Body of pancreas (tissue), 4 donors: ENCODE measurements around the gene FBXO31. TPM values are rescaled to one million over a fixed set of nuclear protein-coding genes. Genes with fewer than 3 reads are reported as not detected.

Experiments
- ATAC-seq: fragments of 150-250 bp; one replicate; pipeline ENCODE4 v1.9.1; 2016
- DNase-seq, 4 donors: peaks; one replicate each; pipeline ENCODE4 v3.0.0-alpha.2; 2019
- H3K27ac ChIP-seq, 4 donors: fragments of 200-600 bp; sonication (generic); 1 replicate in 3 of 4; 2 replicates in 1 of 4; pipeline versions ENCODE4 v1.5.1 to v1.6.1; 2016 to 2019; ENCODE audit warnings: mild to moderate bottlenecking in 1 of 4, mixed read lengths in 1 of 4, moderate library complexity in 1 of 4
- H3K27me3 ChIP-seq, 2 donors: fragments of 200-600 bp; sonication (generic); one replicate each; pipeline ENCODE4 v1.6.0; 2016; ENCODE audit warnings: mild to moderate bottlenecking in 1 of 2
- H3K36me3 ChIP-seq, 2 donors: fragments of 200-600 bp; sonication (generic); replicated peaks in 1 of 2; 2 replicates each; pipeline ENCODE4 v1.5.1; 2016; ENCODE audit warnings: low read depth in 2 of 2; ENCODE audit not compliant: insufficient read depth in 1 of 2
- H3K4me1 ChIP-seq: fragments of 200-600 bp; sonication (generic); one replicate; pipeline ENCODE4 v1.6.0; 2016
- H3K4me3 ChIP-seq, 2 donors: fragments of 200-600 bp; sonication (generic); 1 replicate in 1 of 2; 2 replicates in 1 of 2; pipeline ENCODE4 v1.5.1; 2016 to 2019
- H3K9me3 ChIP-seq, 3 donors: fragments of 200-600 bp; sonication (generic); 1 replicate in 2 of 3; 2 replicates in 1 of 3; pipeline ENCODE4 v1.5.1; 2016
- CTCF ChIP-seq, 7 experiments: fragments of 450-650 bp in 4 of 7; fragments of 200-600 bp in 3 of 7; sonication (generic) in 3 of 7; IDR thresholded peaks; one replicate each; pipeline ENCODE4 v1.5.1; 2016 to 2019; ENCODE audit warnings: antibody characterized with exemption in 7 of 7
- POLR2A ChIP-seq, 3 donors: fragments of 450-650 bp; IDR thresholded peaks; one replicate each; pipeline ENCODE4 v1.6.1; 2016; ENCODE audit warnings: antibody characterized with exemption in 3 of 3, mild to moderate bottlenecking in 2 of 3
- WGBS, 2 donors: methylation state at CpG; one replicate each; pipeline ENCODE4 v1.1.5; 2017; 5-methylcytosine and 5-hydroxymethylcytosine counted together
- intact Hi-C: fragments of 100-400 bp; cut with DNase I; formaldehyde crosslinking; loops from one replicate; pipeline ENCODE4 v1.15.1; 2023
- total RNA-seq, 2 donors: library from RNA; depleted of rRNA; stranded (reverse); fragments of >200 nt; gene quantifications; one replicate each; pipeline ENCODE4 v1.1.0, GENCODE V29; 2016

FBXO31 gene
- total RNA-seq, 2 donors from 2014 or later = 35.5 to 46.8 TPM

DNA sequence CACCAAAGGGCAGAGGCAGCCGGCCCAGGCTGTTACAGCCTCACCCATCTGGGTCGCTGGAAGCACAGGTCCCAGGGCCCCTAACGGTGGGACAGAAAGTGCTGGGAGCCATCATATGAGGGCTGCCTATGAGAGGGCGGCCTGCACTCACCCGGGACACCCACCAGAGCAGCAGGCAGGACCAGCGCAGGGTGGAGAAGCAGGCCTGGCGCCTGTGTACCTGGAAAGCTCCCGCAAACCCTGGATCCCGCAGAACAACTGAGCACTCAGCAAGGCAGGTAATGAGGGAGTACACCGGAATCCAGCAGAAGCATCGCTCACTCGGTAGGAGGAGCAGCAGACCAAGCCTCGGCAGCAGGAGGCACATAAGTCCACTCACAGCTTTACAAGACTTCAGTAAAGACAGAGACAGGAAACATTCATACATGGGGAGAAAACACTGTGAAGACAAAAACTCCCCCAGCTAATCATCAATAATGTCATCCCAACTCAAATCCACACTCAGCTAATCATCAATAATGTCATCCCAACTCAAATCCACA, 34.9 kb downstream of the FBXO31 start:
- Histone ChIP-seq H3K4me1 (no peaks in the 10 kb centered on the region), H3K27me3 (no peaks in the 10 kb centered on the region), H3K9me3 (no peaks in the 10 kb centered on the region), H3K4me3 (no peak overlapping the region), H3K36me3 (peaks cover 0 to 2% of the 10 kb centered on the region in 2 donors), H3K27ac (no peak overlapping the region)
- intact Hi-C loops = no loop called here
- DNase-seq (no peak), ATAC-seq (no peak)
- 92% methylated on average over 9 to 13 of the region's 13 CpGs for WGBS, 2 donors
- TF ChIP-seq CTCF (IDR thresholded peaks at IDR 0.05) (no peak), POLR2A (IDR thresholded peaks at IDR 0.05) (no peak)

- intact Hi-C loops = no loop called here
- 90 to 93% methylated on average over 12 to 13 of the region's 13 CpGs for WGBS, 2 donors
- Histone ChIP-seq H3K4me3 (no peak overlapping the region), H3K4me1 (no peaks in the 10 kb centered on the region), H3K27me3 (no peaks in the 10 kb centered on the region), H3K27ac (no peak overlapping the region), H3K36me3 (peaks cover 0 to 3% of the 10 kb centered on the region in 2 donors), H3K9me3 (no peaks in the 10 kb centered on the region)
- no peak for DNase-seq
- no peak for ATAC-seq
- TF ChIP-seq POLR2A (IDR thresholded peaks at IDR 0.05) = no peak
- TF ChIP-seq CTCF (IDR thresholded peaks at IDR 0.05) = no peak
These were observed 35.5 kb downstream of the FBXO31 start for GRCh38 chr16:87347932-87348615.

- Histone ChIP-seq H3K4me3 (no peak overlapping the region), H3K9me3 (no peaks in the 10 kb centered on the region), H3K4me1 (no peaks in the 10 kb centered on the region), H3K27me3 (no peaks in the 10 kb centered on the region), H3K27ac (no peak overlapping the region), H3K36me3 (peaks cover 11 to 17% of the 10 kb centered on the region in 2 donors)
- no peak for TF ChIP-seq CTCF (IDR thresholded peaks at IDR 0.05)
- TF ChIP-seq POLR2A (IDR thresholded peaks at IDR 0.05) = no peak
- intact Hi-C loops = no loop called here
- DNase-seq = no peak
- ATAC-seq = no peak
- 90 to 93% methylated on average over 13 to 21 of the region's 21 CpGs for WGBS, 2 donors
These were observed 37.0 kb downstream of the FBXO31 start for GRCh38 chr16:87346517-87347060.

GRCh38 chr16:87345726-87346424, 37.7 kb downstream of the FBXO31 start:
- Histone ChIP-seq H3K9me3 (no peaks in the 10 kb centered on the region), H3K4me3 (no peak overlapping the region), H3K27me3 (no peaks in the 10 kb centered on the region), H3K36me3 (peaks cover 11 to 17% of the 10 kb centered on the region in 2 donors), H3K27ac (peak overlapping the region in 1 of 4 donors; percentile 40), H3K4me1 (no peaks in the 10 kb centered on the region)
- 88 to 93% methylated on average over 22 to 26 of the region's 28 CpGs for WGBS, 2 donors
- no peak for DNase-seq
- ATAC-seq = no peak
- intact Hi-C loops = no loop called here
- TF ChIP-seq CTCF (IDR thresholded peaks at IDR 0.05) (no peak), POLR2A (IDR thresholded peaks at IDR 0.05) (no peak)
